ENCODE data around the gene AHNAK2.

AHNAK2 gene

GRCh38 chr14:104973135-104973384, 5.1 kb downstream of the AHNAK2 start:
- H3K79me2 ChIP-seq (ENCODE audit: insufficient read depth, low read length) = no peaks in the 10 kb centered on the region
- H4K20me1 ChIP-seq (ENCODE audit: low read depth, low read length) = no peaks in the 10 kb centered on the region
- no peak overlapping the region for H3K4me3 ChIP-seq (ENCODE audit: insufficient read depth, low read length, poor library complexity, severe bottlenecking)
- H3K4me2 ChIP-seq (ENCODE audit: low read depth, low read length, poor library complexity, severe bottlenecking) = no peak overlapping the region
- no peak overlapping the region for H3K9ac ChIP-seq (ENCODE audit: low read length)
- no peaks in the 10 kb centered on the region for H3F3A ChIP-seq (ENCODE audit: insufficient read depth)
- H3K36me3 ChIP-seq (ENCODE audit: low read length) = no peaks in the 10 kb centered on the region
- H3K27ac ChIP-seq (ENCODE audit: low read depth, low read length) = no peak overlapping the region
- TF ChIP-seq EZH2phosphoT487 (conservative IDR thresholded peaks at IDR 0.05; ENCODE audit: low read length) (no peak), CTCF (IDR thresholded peaks at IDR 0.05; ENCODE audit: insufficient read depth, low read length, poor library complexity, severe bottlenecking) (no peak)
- H3K27me3 ChIP-seq (ENCODE audit: low read length) = no peaks in the 10 kb centered on the region
- H3K9me2 ChIP-seq (replicated peaks; ENCODE audit: insufficient read depth, low read length) = no peaks in the 10 kb centered on the region
- no peaks in the 10 kb centered on the region for H3K9me3 ChIP-seq (ENCODE audit: insufficient read depth, low read length)
- no peak overlapping the region for H2AFZ ChIP-seq (ENCODE audit: low read depth, low read length, severe bottlenecking)

GRCh38 chr14:104972301-104973134, 5.7 kb downstream of the AHNAK2 start:
- no peak overlapping the region for H3K4me3 ChIP-seq (ENCODE audit: insufficient read depth, low read length, poor library complexity, severe bottlenecking)
- no peaks in the 10 kb centered on the region for H4K20me1 ChIP-seq (ENCODE audit: low read depth, low read length)
- no peak overlapping the region for H3K4me2 ChIP-seq (ENCODE audit: low read depth, low read length, poor library complexity, severe bottlenecking)

DNA sequence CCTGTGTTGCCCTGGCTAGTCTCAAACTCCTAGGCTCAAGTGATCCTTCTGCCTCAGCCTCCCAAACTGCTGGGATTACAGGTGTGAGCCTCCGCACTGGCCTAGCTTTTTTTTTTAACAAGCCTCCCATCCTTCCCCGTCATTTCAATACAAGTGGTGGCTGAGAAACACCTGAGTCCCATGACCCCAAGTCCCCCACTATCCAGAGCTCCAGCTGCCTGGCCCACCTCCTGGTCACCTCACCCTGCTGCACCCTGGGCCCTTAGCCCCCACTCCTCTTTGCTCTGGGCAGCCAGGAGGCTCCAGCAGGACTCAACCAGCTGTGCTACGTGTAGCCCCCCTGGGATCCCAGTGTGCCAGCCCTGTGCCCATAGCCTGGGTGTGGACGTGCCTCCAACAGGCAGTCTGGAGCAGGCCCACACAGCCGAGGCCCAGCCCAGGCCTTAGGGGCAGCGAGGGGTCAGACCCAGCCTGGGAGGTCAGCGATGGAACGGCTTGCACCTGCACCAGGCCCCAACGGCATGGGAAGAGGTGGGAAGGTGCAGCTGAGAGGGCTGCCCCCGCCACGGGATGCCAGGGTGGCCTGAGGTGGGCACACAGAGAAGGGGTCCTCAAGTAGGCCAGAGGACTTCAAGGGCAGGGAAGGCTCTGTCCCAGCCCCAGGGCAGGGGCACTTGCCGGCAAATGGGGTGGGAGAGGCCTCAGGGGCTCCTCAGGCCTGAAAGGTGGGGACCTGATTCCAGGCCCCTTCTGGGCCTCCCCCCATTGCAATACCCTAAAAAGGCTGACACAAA, 6.5 kb downstream of the AHNAK2 start:
- no peak overlapping the region for H3K9ac ChIP-seq (ENCODE audit: low read length)

More at GRCh38 chr14:104972301-104973134, 5.7 kb downstream of the AHNAK2 start:
- Histone ChIP-seq H2AFZ (ENCODE audit: low read depth, low read length, severe bottlenecking) (no peak overlapping the region), H3K79me2 (ENCODE audit: insufficient read depth, low read length) (no peaks in the 10 kb centered on the region), H3K9me2 (replicated peaks; ENCODE audit: insufficient read depth, low read length) (no peaks in the 10 kb centered on the region), H3K36me3 (ENCODE audit: low read length) (no peaks in the 10 kb centered on the region), H3K9me3 (ENCODE audit: insufficient read depth, low read length) (no peaks in the 10 kb centered on the region), H3K27me3 (ENCODE audit: low read length) (no peaks in the 10 kb centered on the region), H3K9ac (ENCODE audit: low read length) (no peak overlapping the region), H3F3A (ENCODE audit: insufficient read depth) (no peaks in the 10 kb centered on the region), H3K27ac (ENCODE audit: low read depth, low read length) (no peak overlapping the region)
- TF ChIP-seq CTCF (IDR thresholded peaks at IDR 0.05; ENCODE audit: insufficient read depth, low read length, poor library complexity, severe bottlenecking) (no peak), EZH2phosphoT487 (conservative IDR thresholded peaks at IDR 0.05; ENCODE audit: low read length) (no peak)

More for the DNA sequence above, 6.5 kb downstream of the AHNAK2 start:
- H3K4me3 ChIP-seq (ENCODE audit: insufficient read depth, low read length, poor library complexity, severe bottlenecking) = no peak overlapping the region
- H3K79me2 ChIP-seq (ENCODE audit: insufficient read depth, low read length) = no peaks in the 10 kb centered on the region
- no peaks in the 10 kb centered on the region for H3F3A ChIP-seq (ENCODE audit: insufficient read depth)
- H2AFZ ChIP-seq (ENCODE audit: low read depth, low read length, severe bottlenecking) = no peak overlapping the region
- TF ChIP-seq EZH2phosphoT487 (conservative IDR thresholded peaks at IDR 0.05; ENCODE audit: low read length) (no peak), CTCF (IDR thresholded peaks at IDR 0.05; ENCODE audit: insufficient read depth, low read length, poor library complexity, severe bottlenecking) (no peak)
- no peaks in the 10 kb centered on the region for H3K36me3 ChIP-seq (ENCODE audit: low read length)
- H3K27me3 ChIP-seq (ENCODE audit: low read length) = no peaks in the 10 kb centered on the region
- no peak overlapping the region for H3K27ac ChIP-seq (ENCODE audit: low read depth, low read length)
- no peak overlapping the region for H3K4me2 ChIP-seq (ENCODE audit: low read depth, low read length, poor library complexity, severe bottlenecking)
- H4K20me1 ChIP-seq (ENCODE audit: low read depth, low read length) = no peaks in the 10 kb centered on the region
- H3K9me3 ChIP-seq (ENCODE audit: insufficient read depth, low read length) = no peaks in the 10 kb centered on the region
- H3K9me2 ChIP-seq (replicated peaks; ENCODE audit: insufficient read depth, low read length) = no peaks in the 10 kb centered on the region
